DOHH2 (cell line): ENCODE data around the gene FAM200C.

Source experiments
- H3F3A ChIP-seq: fragments of 200-600 bp; sonication (generic), shearing (Covaris generic); 2 replicates; pipeline ENCODE4 v1.6.0; 2016; ENCODE audit warnings: antibody characterized with exemption, mild to moderate bottlenecking; ENCODE audit not compliant: control insufficient read depth, insufficient read depth
- H3K27ac ChIP-seq: fragments of 200-600 bp; sonication (generic); 2 replicates; pipeline ENCODE4 v1.5.1; 2014; ENCODE audit warnings: low read depth, mild to moderate bottlenecking, low read length, moderate library complexity
- H3K27me3 ChIP-seq: fragments of 200-600 bp; sonication (generic); 2 replicates; pipeline ENCODE4 v1.6.1; 2014; ENCODE audit warnings: mild to moderate bottlenecking, low read length, mixed read lengths; ENCODE audit not compliant: control insufficient read depth
- H3K36me3 ChIP-seq: fragments of 200-600 bp; sonication (generic); 2 replicates; pipeline ENCODE4 v1.6.1; 2014; ENCODE audit warnings: mild to moderate bottlenecking, low read length, moderate library complexity, mixed read lengths; ENCODE audit not compliant: control insufficient read depth
- H3K4me1 ChIP-seq: fragments of 200-600 bp; sonication (generic); 2 replicates; pipeline ENCODE4 v1.6.1; 2014; ENCODE audit warnings: mild to moderate bottlenecking, low read length, mixed read lengths; ENCODE audit not compliant: control insufficient read depth
- H3K4me2 ChIP-seq: fragments of 200-600 bp; sonication (generic); 2 replicates; pipeline ENCODE4 v1.6.0; 2014; ENCODE audit warnings: mild to moderate bottlenecking, low read length, moderate library complexity
- H3K4me3 ChIP-seq: fragments of 200-600 bp; sonication (generic); 2 replicates; pipeline ENCODE4 v1.5.1; 2014; ENCODE audit warnings: mild to moderate bottlenecking, low read length, mixed read lengths
- H3K79me2 ChIP-seq: fragments of 200-600 bp; sonication (generic); 2 replicates; pipeline ENCODE4 v1.6.1; 2014; ENCODE audit warnings: mild to moderate bottlenecking, low read length, mixed read lengths; ENCODE audit not compliant: control insufficient read depth
- H3K9me2 ChIP-seq: fragments of 200-600 bp; sonication (generic); replicated peaks from 2 replicates; pipeline ENCODE4 v1.6.1; 2014; ENCODE audit warnings: mild to moderate bottlenecking, low read length, mixed read lengths; ENCODE audit not compliant: control insufficient read depth
- H3K9me3 ChIP-seq: fragments of 200-600 bp; sonication (generic); 2 replicates; pipeline ENCODE4 v1.6.1; 2014; ENCODE audit warnings: antibody characterized with exemption, low read length, mixed read lengths; ENCODE audit not compliant: control insufficient read depth, insufficient read depth
- H4K20me1 ChIP-seq: fragments of 200-600 bp; sonication (generic); 2 replicates; pipeline ENCODE4 v1.6.0; 2014; ENCODE audit warnings: low read depth, mild to moderate bottlenecking, antibody characterized with exemption, low read length, moderate library complexity; ENCODE audit not compliant: control insufficient read depth, insufficient read depth
- EZH2phosphoT487 ChIP-seq: fragments of 200-600 bp; sonication (generic); IDR thresholded peaks from 2 replicates; pipeline ENCODE4 v1.6.1; 2017; ENCODE audit warnings: borderline replicate concordance, mild to moderate bottlenecking, antibody characterized with exemption, low read length, moderate library complexity, mixed read lengths
- TF ChIP-seq, protein P1 (sequence below): fragments of 200-600 bp; sonication (generic); IDR thresholded peaks from one replicate; pipeline ENCODE4 v1.5.1; 2014; ENCODE audit warnings: antibody characterized with exemption, mild to moderate bottlenecking, low read depth, low read length; ENCODE audit not compliant: poor library complexity, severe bottlenecking

Gene FAM200C

GRCh38 chr5:160399402-160400353 lies at the start of gene FAM200C:
Gene FAM200C (minus strand): TSS chr5:160400054. CDS start chr5:160395490, 4,564 bp downstream.
- H3K4me1 ChIP-seq = peaks cover 17% of the 10 kb centered on the region
- peak within 1 kb of the TSS; percentile 83 for H3K4me2 ChIP-seq
- peaks cover 50% of the 10 kb centered on the region for H3K79me2 ChIP-seq
- peak within 1 kb of the TSS; percentile 51 for H3K27ac ChIP-seq
- H3K36me3 ChIP-seq = peaks cover 45% of the 10 kb centered on the region
- H4K20me1 ChIP-seq = no peaks in the 10 kb centered on the region
- H3K27me3 ChIP-seq = no peaks in the 10 kb centered on the region
- H3K9me3 ChIP-seq = no peaks in the 10 kb centered on the region
- H3K9me2 ChIP-seq = no peaks in the 10 kb centered on the region
- H3F3A ChIP-seq = 0 out of 2 replicates have a peak, but pooled peaks cover 11% of the 10 kb centered on the region
- no peak for TF ChIP-seq EZH2phosphoT487
- TF ChIP-seq, protein P1, sequence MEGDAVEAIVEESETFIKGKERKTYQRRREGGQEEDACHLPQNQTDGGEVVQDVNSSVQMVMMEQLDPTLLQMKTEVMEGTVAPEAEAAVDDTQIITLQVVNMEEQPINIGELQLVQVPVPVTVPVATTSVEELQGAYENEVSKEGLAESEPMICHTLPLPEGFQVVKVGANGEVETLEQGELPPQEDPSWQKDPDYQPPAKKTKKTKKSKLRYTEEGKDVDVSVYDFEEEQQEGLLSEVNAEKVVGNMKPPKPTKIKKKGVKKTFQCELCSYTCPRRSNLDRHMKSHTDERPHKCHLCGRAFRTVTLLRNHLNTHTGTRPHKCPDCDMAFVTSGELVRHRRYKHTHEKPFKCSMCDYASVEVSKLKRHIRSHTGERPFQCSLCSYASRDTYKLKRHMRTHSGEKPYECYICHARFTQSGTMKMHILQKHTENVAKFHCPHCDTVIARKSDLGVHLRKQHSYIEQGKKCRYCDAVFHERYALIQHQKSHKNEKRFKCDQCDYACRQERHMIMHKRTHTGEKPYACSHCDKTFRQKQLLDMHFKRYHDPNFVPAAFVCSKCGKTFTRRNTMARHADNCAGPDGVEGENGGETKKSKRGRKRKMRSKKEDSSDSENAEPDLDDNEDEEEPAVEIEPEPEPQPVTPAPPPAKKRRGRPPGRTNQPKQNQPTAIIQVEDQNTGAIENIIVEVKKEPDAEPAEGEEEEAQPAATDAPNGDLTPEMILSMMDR = no peak
- peak within 1 kb of the TSS; percentile 79 for H3K4me3 ChIP-seq

GRCh38 chr5:160449458-160449857 lies 49.6 kb upstream of the FAM200C start:
- no peak overlapping the region for H3K27ac ChIP-seq
- no peak overlapping the region for H3K4me3 ChIP-seq
- peaks cover 17% of the 10 kb centered on the region for H3K4me1 ChIP-seq
- no peaks in the 10 kb centered on the region for H3K9me2 ChIP-seq
- H3K4me2 ChIP-seq = no peak overlapping the region
- no peaks in the 10 kb centered on the region for H3K79me2 ChIP-seq
- H3K36me3 ChIP-seq = no peaks in the 10 kb centered on the region
- no peaks in the 10 kb centered on the region for H3K9me3 ChIP-seq
- no peaks in the 10 kb centered on the region for H4K20me1 ChIP-seq
- no peak for TF ChIP-seq EZH2phosphoT487
- TF ChIP-seq, protein P1 = no peak
- H3K27me3 ChIP-seq = no peaks in the 10 kb centered on the region
- H3F3A ChIP-seq = no peaks in the 10 kb centered on the region

DNA sequence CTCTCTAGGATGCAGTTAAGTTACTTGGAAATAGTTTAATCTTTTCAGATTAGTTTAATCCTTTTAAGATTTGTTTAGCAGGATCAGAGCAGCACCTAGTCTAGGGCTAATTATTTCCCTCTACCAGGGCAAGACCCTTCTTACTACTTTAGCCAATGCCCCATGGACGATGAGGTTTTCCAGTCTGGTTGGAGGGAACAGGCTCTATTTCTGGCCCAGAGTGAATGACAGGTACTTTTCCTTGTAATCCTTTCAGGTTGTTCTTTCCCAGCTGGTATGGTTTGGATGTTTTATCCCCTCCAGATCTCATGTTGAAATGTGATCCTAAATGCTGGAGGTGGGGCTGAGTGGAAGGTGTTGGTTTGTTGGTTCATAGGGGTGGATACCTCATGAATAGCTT lies 49.0 kb upstream of the FAM200C start:
- H3K36me3 ChIP-seq = no peaks in the 10 kb centered on the region
- H3K27me3 ChIP-seq = no peaks in the 10 kb centered on the region
- H3K4me2 ChIP-seq = no peak overlapping the region
- no peaks in the 10 kb centered on the region for H4K20me1 ChIP-seq
- TF ChIP-seq, protein P1 = no peak
- no peak for TF ChIP-seq EZH2phosphoT487
- H3K9me3 ChIP-seq = no peaks in the 10 kb centered on the region
- peaks cover 17% of the 10 kb centered on the region for H3K4me1 ChIP-seq
- no peaks in the 10 kb centered on the region for H3K9me2 ChIP-seq
- no peak overlapping the region for H3K4me3 ChIP-seq
- no peaks in the 10 kb centered on the region for H3K79me2 ChIP-seq
- no peak overlapping the region for H3K27ac ChIP-seq
- H3F3A ChIP-seq = no peaks in the 10 kb centered on the region
